Measurements from ENCODE around the gene RTP3. TPM values are rescaled to one million over a fixed set of nuclear protein-coding genes. Genes with fewer than 3 reads are reported as not detected.

The RTP3 gene
- total RNA-seq, 2 experiments from 2014 or later = 0.74 to 1.3 TPM

GRCh38 chr3:46489381-46489780 is 8.4 kb upstream of the RTP3 start:
- TF ChIP-seq, protein P1, sequence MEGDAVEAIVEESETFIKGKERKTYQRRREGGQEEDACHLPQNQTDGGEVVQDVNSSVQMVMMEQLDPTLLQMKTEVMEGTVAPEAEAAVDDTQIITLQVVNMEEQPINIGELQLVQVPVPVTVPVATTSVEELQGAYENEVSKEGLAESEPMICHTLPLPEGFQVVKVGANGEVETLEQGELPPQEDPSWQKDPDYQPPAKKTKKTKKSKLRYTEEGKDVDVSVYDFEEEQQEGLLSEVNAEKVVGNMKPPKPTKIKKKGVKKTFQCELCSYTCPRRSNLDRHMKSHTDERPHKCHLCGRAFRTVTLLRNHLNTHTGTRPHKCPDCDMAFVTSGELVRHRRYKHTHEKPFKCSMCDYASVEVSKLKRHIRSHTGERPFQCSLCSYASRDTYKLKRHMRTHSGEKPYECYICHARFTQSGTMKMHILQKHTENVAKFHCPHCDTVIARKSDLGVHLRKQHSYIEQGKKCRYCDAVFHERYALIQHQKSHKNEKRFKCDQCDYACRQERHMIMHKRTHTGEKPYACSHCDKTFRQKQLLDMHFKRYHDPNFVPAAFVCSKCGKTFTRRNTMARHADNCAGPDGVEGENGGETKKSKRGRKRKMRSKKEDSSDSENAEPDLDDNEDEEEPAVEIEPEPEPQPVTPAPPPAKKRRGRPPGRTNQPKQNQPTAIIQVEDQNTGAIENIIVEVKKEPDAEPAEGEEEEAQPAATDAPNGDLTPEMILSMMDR (conservative IDR thresholded peaks at IDR 0.05; ENCODE audit: low read length) = no peak
- TF ChIP-seq EZH2phosphoT487 (IDR thresholded peaks at IDR 0.05; ENCODE audit: borderline replicate concordance, low read depth, low read length) = no peak
- Histone ChIP-seq H4K20me1 (ENCODE audit: insufficient read depth, low read length) (no peaks in the 10 kb centered on the region), H3K4me1 (ENCODE audit: insufficient read depth, low read length, poor library complexity, severe bottlenecking) (peaks cover 46% of the 10 kb centered on the region), H3K9me2 (ENCODE audit: insufficient read depth, low read length) (no peaks in the 10 kb centered on the region), H2AFZ (ENCODE audit: low read length) (peak overlapping the region; percentile 85; the same call in 1 of the 2 replicates), H3K9me3 (ENCODE audit: low read length) (no peaks in the 10 kb centered on the region; the same call in 1 of the 2 replicates), H3K36me3 (ENCODE audit: insufficient read depth, low read length) (no peaks in the 10 kb centered on the region), H3K27ac (ENCODE audit: low read depth, low read length, poor library complexity, severe bottlenecking) (peak overlapping the region; percentile 39), H3K4me2 (ENCODE audit: low read length) (peak overlapping the region; percentile 64), H3K4me3 (ENCODE audit: low read depth, low read length, poor library complexity, severe bottlenecking) (no peak overlapping the region), H3K79me2 (ENCODE audit: insufficient read depth, low read depth, low read length) (no peaks in the 10 kb centered on the region)
- ChIA-PET CTCF (ENCODE audit: unreplicated experiment) (interaction anchor here (1.1 to 2.4 kb wide), 7 partner anchors 49 to 140 kb away, joined by 4 to 36 read pairs (median 13); no protein-coding TSS in a partner anchor), POLR2A (interaction anchor here (0.8 to 2.7 kb wide), 18 partner anchors 10 to 144 kb away, joined by 3 to 21 read pairs (median 6); no protein-coding TSS in a partner anchor)
- BruUV-seq (replicated peaks) = no TSS peak
- intact Hi-C loops (cut with micrococcal nuclease; ENCODE audit: unreplicated experiment) = loop anchor here (2.0 kb wide), 1 partner anchor 171 kb away; no protein-coding TSS in a partner anchor
- DNase-seq (ENCODE audit: low spot score) = no peak

- intact Hi-C loops (cut with micrococcal nuclease; ENCODE audit: unreplicated experiment) = loop anchor here (2.0 kb wide), 1 partner anchor 171 kb away; no protein-coding TSS in a partner anchor
- no peaks in the 10 kb centered on the region for H3K79me2 ChIP-seq (ENCODE audit: insufficient read depth, low read depth, low read length)
- POLR2A ChIA-PET = interaction anchor here (0.6 to 2.7 kb wide), 15 partner anchors 9 to 137 kb away, joined by 3 to 21 read pairs (median 7); no protein-coding TSS in a partner anchor
- H3K4me2 ChIP-seq (ENCODE audit: low read length) = peak overlapping the region; percentile 64
- no peaks in the 10 kb centered on the region for H3K36me3 ChIP-seq (ENCODE audit: insufficient read depth, low read length)
- peak overlapping the region; percentile 39 for H3K27ac ChIP-seq (ENCODE audit: low read depth, low read length, poor library complexity, severe bottlenecking)
- H3K4me1 ChIP-seq (ENCODE audit: insufficient read depth, low read length, poor library complexity, severe bottlenecking) = peaks cover 46% of the 10 kb centered on the region
- TF ChIP-seq, protein P1 (conservative IDR thresholded peaks at IDR 0.05; ENCODE audit: low read length) = no peak
- TF ChIP-seq EZH2phosphoT487 (IDR thresholded peaks at IDR 0.05; ENCODE audit: borderline replicate concordance, low read depth, low read length) = no peak
- BruUV-seq (replicated peaks) = no TSS peak
- H3K4me3 ChIP-seq (ENCODE audit: low read depth, low read length, poor library complexity, severe bottlenecking) = no peak overlapping the region
- no peaks in the 10 kb centered on the region; the same call in 1 of the 2 replicates for H3K9me3 ChIP-seq (ENCODE audit: low read length)
- H2AFZ ChIP-seq (ENCODE audit: low read length) = peak overlapping the region; percentile 85; the same call in 1 of the 2 replicates
- no peaks in the 10 kb centered on the region for H4K20me1 ChIP-seq (ENCODE audit: insufficient read depth, low read length)
- DNase-seq (ENCODE audit: low spot score) = peak; percentile 9
- no peaks in the 10 kb centered on the region for H3K9me2 ChIP-seq (ENCODE audit: insufficient read depth, low read length)
- CTCF ChIA-PET (ENCODE audit: unreplicated experiment) = interaction anchor here (1.1 to 2.4 kb wide), 7 partner anchors 49 to 140 kb away, joined by 4 to 36 read pairs (median 13); no protein-coding TSS in a partner anchor
These were observed 7.9 kb upstream of the RTP3 start for GRCh38 chr3:46489875-46490274.

Measured in OCI-LY7 (cell line).